ENCODE data around the gene SNAPIN. TPM values are rescaled to one million over a fixed set of nuclear protein-coding genes. Genes with fewer than 3 reads are reported as not detected.
A peak's percentile ranks its signal among the peaks of the same experiment; 100 is the strongest.
"Not testable (repeated sequence)": the region's sequence is repeated elsewhere in the genome, so short reads cannot be mapped to it uniquely, and the experiment has no call there.

SNAPIN gene
- total and polyA plus RNA-seq, 8 donors, result 34.5 to 44.1 (median 38.4) TPM

DNA sequence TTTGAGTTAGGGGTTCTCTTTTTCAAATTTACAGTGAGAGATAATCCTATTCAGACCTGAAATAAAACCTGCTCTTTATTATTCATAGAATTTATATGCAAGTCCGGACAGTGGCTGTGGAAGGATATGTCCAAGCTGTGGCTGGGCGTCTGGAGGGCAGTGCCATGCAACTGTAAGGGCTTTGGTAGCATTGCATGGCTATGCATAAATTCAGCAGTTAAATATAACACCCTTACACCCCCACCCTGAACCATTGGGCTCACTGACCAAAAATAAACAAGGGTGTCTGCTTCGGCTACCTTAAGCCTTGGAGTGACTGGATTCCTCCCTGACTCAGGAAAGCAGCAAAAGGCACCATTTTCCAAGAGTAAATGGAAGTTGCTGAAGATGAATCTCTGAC lies 19.2 kb upstream of the SNAPIN start:
- TF ChIP-seq, protein P1, sequence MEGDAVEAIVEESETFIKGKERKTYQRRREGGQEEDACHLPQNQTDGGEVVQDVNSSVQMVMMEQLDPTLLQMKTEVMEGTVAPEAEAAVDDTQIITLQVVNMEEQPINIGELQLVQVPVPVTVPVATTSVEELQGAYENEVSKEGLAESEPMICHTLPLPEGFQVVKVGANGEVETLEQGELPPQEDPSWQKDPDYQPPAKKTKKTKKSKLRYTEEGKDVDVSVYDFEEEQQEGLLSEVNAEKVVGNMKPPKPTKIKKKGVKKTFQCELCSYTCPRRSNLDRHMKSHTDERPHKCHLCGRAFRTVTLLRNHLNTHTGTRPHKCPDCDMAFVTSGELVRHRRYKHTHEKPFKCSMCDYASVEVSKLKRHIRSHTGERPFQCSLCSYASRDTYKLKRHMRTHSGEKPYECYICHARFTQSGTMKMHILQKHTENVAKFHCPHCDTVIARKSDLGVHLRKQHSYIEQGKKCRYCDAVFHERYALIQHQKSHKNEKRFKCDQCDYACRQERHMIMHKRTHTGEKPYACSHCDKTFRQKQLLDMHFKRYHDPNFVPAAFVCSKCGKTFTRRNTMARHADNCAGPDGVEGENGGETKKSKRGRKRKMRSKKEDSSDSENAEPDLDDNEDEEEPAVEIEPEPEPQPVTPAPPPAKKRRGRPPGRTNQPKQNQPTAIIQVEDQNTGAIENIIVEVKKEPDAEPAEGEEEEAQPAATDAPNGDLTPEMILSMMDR (IDR thresholded peaks at IDR 0.05), result no peak
- H3K36me3 ChIP-seq, result peaks cover 12 to 91% of the 10 kb centered on the region in 2 donors
- no peaks in the 10 kb centered on the region for H3K9me3 ChIP-seq
- intact Hi-C loops (cut with DNase I), result no loop called here
- peaks cover 14 to 54% of the 10 kb centered on the region in 2 donors for H3K4me1 ChIP-seq
- no peaks in the 10 kb centered on the region for H3K27me3 ChIP-seq
- DNase-seq (no peak), ATAC-seq (no peak)
- H3K27ac ChIP-seq, result no peak overlapping the region
- no peak overlapping the region for H3K4me3 ChIP-seq

DNA sequence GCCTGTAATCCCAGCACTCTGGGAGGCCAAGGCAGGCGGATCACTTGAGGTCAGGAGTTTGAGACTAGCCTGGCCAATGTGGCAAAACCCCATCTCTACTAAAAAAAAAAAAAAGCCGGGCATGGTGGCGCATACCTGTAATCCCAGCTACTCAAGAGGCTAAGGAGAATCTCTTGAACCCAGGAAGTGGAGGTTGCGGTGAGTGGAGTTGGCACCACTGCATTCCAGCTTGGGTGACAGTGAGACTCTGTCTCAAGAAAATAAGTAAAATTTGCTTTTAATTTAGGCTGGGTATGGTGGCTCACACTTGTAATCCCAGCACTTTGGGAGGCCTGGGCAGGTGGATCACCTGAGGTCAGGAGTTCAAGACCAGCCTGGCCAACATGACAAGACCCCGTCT lies 18.3 kb upstream of the SNAPIN start:
- DNase-seq; H3K4me3 ChIP-seq; H3K27ac ChIP-seq; H3K27me3 ChIP-seq; H3K9me3 ChIP-seq; intact Hi-C loops (cut with DNase I): not testable (repeated sequence)
- Histone ChIP-seq H3K4me1 (peaks cover 11 to 52% of the 10 kb centered on the region in 2 donors), H3K36me3 (peaks cover 12 to 100% of the 10 kb centered on the region in 2 donors)
- ATAC-seq, result peak; percentile 53

GRCh38 chr1:153640861-153641260 lies 17.6 kb upstream of the SNAPIN start:
- Histone ChIP-seq H3K4me1 (peaks cover 4 to 47% of the 10 kb centered on the region in 2 donors), H3K27me3 (no peaks in the 10 kb centered on the region), H3K9me3 (no peaks in the 10 kb centered on the region), H3K27ac (no peak overlapping the region), H3K36me3 (peaks cover 12 to 100% of the 10 kb centered on the region in 2 donors), H3K4me3 (no peak overlapping the region)
- DNase-seq (no peak), ATAC-seq (no peak)
- TF ChIP-seq, protein P1 (IDR thresholded peaks at IDR 0.05), result no peak
- intact Hi-C loops (cut with DNase I), result no loop called here

DNA sequence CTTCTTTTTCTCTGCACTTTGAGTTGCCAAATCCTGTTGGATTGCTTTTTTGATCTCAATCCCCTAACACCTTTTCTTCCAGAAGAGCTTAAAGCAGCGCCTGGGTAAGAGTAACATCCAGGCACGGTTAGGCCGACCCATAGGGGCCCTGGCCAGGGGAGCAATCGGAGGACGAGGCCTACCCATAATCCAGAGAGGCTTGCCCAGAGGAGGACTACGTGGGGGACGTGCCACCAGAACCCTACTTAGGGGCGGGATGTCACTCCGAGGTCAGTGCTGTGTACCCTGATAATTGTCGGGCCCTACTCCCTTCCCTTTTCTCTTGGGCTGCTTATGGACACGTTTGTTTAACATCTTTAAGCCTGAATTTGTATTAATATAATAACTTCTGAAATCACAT lies 16.3 kb upstream of the SNAPIN start:
- Histone ChIP-seq H3K27ac (no peak overlapping the region), H3K4me1 (peaks cover 0 to 47% of the 10 kb centered on the region in 2 donors), H3K4me3 (no peak overlapping the region), H3K9me3 (no peaks in the 10 kb centered on the region), H3K27me3 (no peaks in the 10 kb centered on the region), H3K36me3 (peaks cover 7 to 100% of the 10 kb centered on the region in 2 donors)
- intact Hi-C loops (cut with DNase I), result no loop called here
- no peak for ATAC-seq
- no peak for DNase-seq
- TF ChIP-seq, protein P1 (IDR thresholded peaks at IDR 0.05), result no peak

GRCh38 chr1:153643100-153643499 lies 15.4 kb upstream of the SNAPIN start:
- TF ChIP-seq, protein P1 (IDR thresholded peaks at IDR 0.05), result no peak
- H3K4me1 ChIP-seq, result peaks cover 0 to 45% of the 10 kb centered on the region in 2 donors
- no peak overlapping the region for H3K4me3 ChIP-seq
- DNase-seq, result no peak
- H3K27ac ChIP-seq, result no peak overlapping the region
- intact Hi-C loops (cut with DNase I), result no loop called here
- no peak for ATAC-seq
- H3K36me3 ChIP-seq, result peaks cover 7 to 96% of the 10 kb centered on the region in 2 donors
- no peaks in the 10 kb centered on the region for H3K27me3 ChIP-seq
- H3K9me3 ChIP-seq, result no peaks in the 10 kb centered on the region

- no peak for ATAC-seq
- no peak for DNase-seq
- H3K27me3 ChIP-seq, result no peaks in the 10 kb centered on the region
- intact Hi-C loops (cut with DNase I), result no loop called here
- H3K4me3 ChIP-seq, result no peak overlapping the region
- TF ChIP-seq, protein P1 (IDR thresholded peaks at IDR 0.05), result no peak
- H3K36me3 ChIP-seq, result peaks cover 7 to 89% of the 10 kb centered on the region in 2 donors
- H3K27ac ChIP-seq, result no peak overlapping the region
- peaks cover 0 to 45% of the 10 kb centered on the region in 2 donors for H3K4me1 ChIP-seq
- H3K9me3 ChIP-seq, result no peaks in the 10 kb centered on the region
These were observed 14.7 kb upstream of the SNAPIN start for GRCh38 chr1:153643816-153644215.

Measured in left lung (tissue), 10 donors.